ENCODE data around the gene KCNIP3. TPM values are rescaled to one million over a fixed set of nuclear protein-coding genes. Genes with fewer than 3 reads are reported as not detected.
A peak's percentile ranks its signal among the peaks of the same experiment; 100 is the strongest.

KCNIP3 gene
- total and polyA plus RNA-seq, 4 donors: 1.8 to 2.7 (median 2.1) TPM

DNA sequence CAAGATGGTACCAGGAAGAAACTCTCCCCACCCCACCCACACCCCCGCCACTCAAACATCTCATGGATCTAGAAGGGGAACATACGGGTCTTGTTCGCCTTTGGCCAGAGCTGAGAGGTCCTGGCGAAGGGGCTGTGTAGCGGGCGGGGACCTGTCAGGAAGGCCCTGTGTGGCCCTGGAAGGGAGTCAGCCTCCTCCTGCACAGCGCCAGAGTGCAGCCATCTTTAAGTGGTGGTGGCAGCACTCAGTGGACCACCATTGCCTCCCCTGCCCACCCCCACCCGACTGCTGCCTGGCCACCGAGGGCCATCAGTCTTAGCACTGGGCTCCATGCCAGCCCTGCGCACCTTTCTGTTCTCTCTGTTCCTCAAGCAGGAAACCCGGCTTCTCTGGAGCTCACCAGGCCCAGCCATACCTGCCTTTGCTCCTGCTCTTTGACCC, 93.8 kb downstream of the KCNIP3 start:
- H3K4me1 ChIP-seq (ENCODE audit: control insufficient read depth in 5 of 5, insufficient read depth in 5 of 5, low read length in 5 of 5): peaks cover 0 to 2% (median 0%) of the 10 kb centered on the region in 5 donors
- no peaks in the 10 kb centered on the region for H3K9me3 ChIP-seq (ENCODE audit: control insufficient read depth in 4 of 4, insufficient read depth in 3 of 4, low read length in 3 of 4)
- no peak for ATAC-seq (ENCODE audit: insufficient read depth, low FRiP score)
- 85 to 87% methylated on average over 11 of the region's 11 CpGs for WGBS, 2 donors
- H3K4me3 ChIP-seq: no peak overlapping the region
- no peaks in the 10 kb centered on the region for H3K27me3 ChIP-seq (ENCODE audit: control insufficient read depth in 3 of 3, insufficient read depth in 3 of 3, low read length in 2 of 3)
- no peak overlapping the region for H3K27ac ChIP-seq (ENCODE audit: low read depth in 1 of 2, low read length in 1 of 2)
- no peaks in the 10 kb centered on the region for H3K36me3 ChIP-seq (ENCODE audit: control insufficient read depth in 4 of 4, insufficient read depth in 4 of 4, low read length in 4 of 4)
- TF ChIP-seq CTCF (IDR thresholded peaks at IDR 0.05; ENCODE audit: control extremely low read depth, extremely low read depth): no peak
- no peak for DNase-seq
- H3K9ac ChIP-seq (ENCODE audit: insufficient read depth in 1 of 2, low read length in 2 of 2): no peak overlapping the region

DNA sequence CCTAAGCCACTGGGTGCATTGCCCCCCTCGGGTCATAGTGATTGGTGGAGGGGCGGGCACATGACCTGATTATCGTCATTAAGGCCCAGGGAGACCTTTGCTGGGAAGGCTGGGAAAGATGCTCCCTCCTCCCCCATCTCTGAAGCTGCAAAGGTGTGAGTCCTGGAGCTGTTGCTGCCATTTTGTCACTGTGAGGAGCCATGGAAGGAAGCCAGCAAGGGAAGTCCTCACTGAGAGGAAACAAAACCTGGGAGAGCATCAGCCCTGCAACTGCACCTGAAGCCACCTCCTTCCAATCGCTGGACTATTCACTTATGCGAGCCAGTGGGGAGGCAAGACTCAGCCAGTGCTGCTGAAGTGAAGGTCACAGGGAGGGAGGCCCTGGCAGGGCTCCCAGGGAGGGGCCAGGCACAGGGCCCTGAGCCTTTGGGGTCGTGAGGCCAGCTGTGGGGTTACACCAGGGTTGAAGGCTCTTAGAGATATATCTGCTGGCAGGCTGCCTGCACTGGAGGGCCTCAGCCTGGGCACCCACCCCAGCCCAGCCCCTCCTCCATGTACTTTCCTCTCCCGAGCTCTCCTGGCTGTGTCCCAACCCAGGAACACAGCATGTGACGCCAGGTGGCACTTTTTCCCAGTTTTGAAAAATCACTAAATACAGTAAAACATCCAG, 94.6 kb downstream of the KCNIP3 start:
- DNase-seq: peak; percentile 25 to 71 (median 57)

DNA sequence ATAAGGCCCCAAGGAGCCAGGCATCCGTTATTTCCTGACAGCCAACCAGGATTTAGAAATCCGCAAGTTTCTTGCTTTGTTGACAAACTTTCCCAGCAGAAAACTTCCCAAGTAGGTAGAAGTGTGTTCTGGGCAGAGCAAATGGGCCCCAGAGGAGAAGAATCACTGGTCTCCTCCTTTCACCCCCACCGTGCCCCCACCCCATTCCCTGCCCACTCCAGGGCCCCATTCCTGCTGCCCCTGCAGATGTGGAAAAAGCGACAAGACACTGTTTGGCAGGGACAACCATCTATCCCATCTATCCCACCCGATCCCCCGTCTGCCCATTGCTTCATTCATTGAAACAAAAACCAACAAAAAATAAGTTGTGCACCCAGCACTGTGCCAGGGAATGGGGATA, 95.2 kb downstream of the KCNIP3 start:
- H3K9me3 ChIP-seq (ENCODE audit: control insufficient read depth in 4 of 4, insufficient read depth in 3 of 4, low read length in 3 of 4): no peaks in the 10 kb centered on the region
- no peak for TF ChIP-seq CTCF (IDR thresholded peaks at IDR 0.05; ENCODE audit: control extremely low read depth, extremely low read depth)
- no peak overlapping the region for H3K4me3 ChIP-seq
- no peak overlapping the region for H3K27ac ChIP-seq (ENCODE audit: low read depth in 1 of 2, low read length in 1 of 2)
- 79 to 86% methylated on average over 6 of the region's 6 CpGs for WGBS, 2 donors
- H3K36me3 ChIP-seq (ENCODE audit: control insufficient read depth in 4 of 4, insufficient read depth in 4 of 4, low read length in 4 of 4): no peaks in the 10 kb centered on the region
- no peak overlapping the region for H3K9ac ChIP-seq (ENCODE audit: insufficient read depth in 1 of 2, low read length in 2 of 2)
- no peak for ATAC-seq (ENCODE audit: insufficient read depth, low FRiP score)
- no peak for DNase-seq
- peaks cover 0 to 2% (median 0%) of the 10 kb centered on the region in 5 donors for H3K4me1 ChIP-seq (ENCODE audit: control insufficient read depth in 5 of 5, insufficient read depth in 5 of 5, low read length in 5 of 5)
- no peaks in the 10 kb centered on the region for H3K27me3 ChIP-seq (ENCODE audit: control insufficient read depth in 3 of 3, insufficient read depth in 3 of 3, low read length in 2 of 3)

More for the DNA sequence above, 94.6 kb downstream of the KCNIP3 start:
- no peak overlapping the region for H3K4me3 ChIP-seq
- no peak overlapping the region for H3K9ac ChIP-seq (ENCODE audit: insufficient read depth in 1 of 2, low read length in 2 of 2)
- no peak overlapping the region for H3K27ac ChIP-seq (ENCODE audit: low read depth in 1 of 2, low read length in 1 of 2)
- no peaks in the 10 kb centered on the region for H3K27me3 ChIP-seq (ENCODE audit: control insufficient read depth in 3 of 3, insufficient read depth in 3 of 3, low read length in 2 of 3)
- peaks cover 0 to 2% (median 0%) of the 10 kb centered on the region in 5 donors for H3K4me1 ChIP-seq (ENCODE audit: control insufficient read depth in 5 of 5, insufficient read depth in 5 of 5, low read length in 5 of 5)
- H3K9me3 ChIP-seq (ENCODE audit: control insufficient read depth in 4 of 4, insufficient read depth in 3 of 4, low read length in 3 of 4): no peaks in the 10 kb centered on the region
- no peaks in the 10 kb centered on the region for H3K36me3 ChIP-seq (ENCODE audit: control insufficient read depth in 4 of 4, insufficient read depth in 4 of 4, low read length in 4 of 4)
- WGBS, 2 donors: 65 to 75% methylated on average over 8 of the region's 8 CpGs
- ATAC-seq (ENCODE audit: insufficient read depth, low FRiP score): no peak
- TF ChIP-seq CTCF (IDR thresholded peaks at IDR 0.05; ENCODE audit: control extremely low read depth, extremely low read depth): no peak
